HEK293 (cell line): ENCODE measurements around the gene RAB11B.

Experiments
- GFI1B ChIP-seq: fragments of 450-650 bp; formaldehyde crosslinking; IDR thresholded peaks from 2 replicates; pipeline ENCODE4 v1.5.1; 2016; ENCODE audit warnings: missing biosample characterization, missing genetic modification characterization
- KLF8 ChIP-seq: fragments of 450-650 bp; formaldehyde crosslinking; IDR thresholded peaks from 2 replicates; pipeline ENCODE4 v1.5.1; 2016; ENCODE audit warnings: missing biosample characterization, missing genetic modification characterization
- KLF9 ChIP-seq: fragments of 450-650 bp; formaldehyde crosslinking; IDR thresholded peaks from 2 replicates; pipeline ENCODE4 v1.5.1; 2016; ENCODE audit warnings: missing biosample characterization, missing genetic modification characterization, low read depth
- REST ChIP-seq: fragments of 450-650 bp; formaldehyde crosslinking; IDR thresholded peaks from 2 replicates; pipeline ENCODE4 v1.5.1; 2016; ENCODE audit warnings: missing biosample characterization, missing genetic modification characterization
- YY1 ChIP-seq: fragments of 450-650 bp; formaldehyde crosslinking; IDR thresholded peaks from 2 replicates; pipeline ENCODE4 v1.5.1; 2018; ENCODE audit warnings: missing biosample characterization, missing genetic modification characterization
- ZBTB7A ChIP-seq: fragments of 450-650 bp; formaldehyde crosslinking; IDR thresholded peaks from 2 replicates; pipeline ENCODE4 v1.5.1; 2016; ENCODE audit warnings: low read depth, missing biosample characterization, missing genetic modification characterization
- ZFP37 ChIP-seq: fragments of 450-650 bp; formaldehyde crosslinking; IDR thresholded peaks from 2 replicates; pipeline ENCODE4 v1.5.1; 2016; ENCODE audit warnings: missing biosample characterization, missing genetic modification characterization
- ZNF112 ChIP-seq: fragments of 450-650 bp; formaldehyde crosslinking; IDR thresholded peaks from 2 replicates; pipeline ENCODE4 v1.5.0; 2017; ENCODE audit warnings: missing biosample characterization, missing genetic modification characterization
- ZNF132 ChIP-seq: fragments of 450-650 bp; formaldehyde crosslinking; IDR thresholded peaks from 2 replicates; pipeline ENCODE4 v1.5.1; 2017; ENCODE audit warnings: missing biosample characterization, missing genetic modification characterization, borderline replicate concordance
- ZNF214 ChIP-seq: fragments of 450-650 bp; formaldehyde crosslinking; IDR thresholded peaks from 2 replicates; pipeline ENCODE4 v1.5.1; 2017; ENCODE audit warnings: missing biosample characterization, mild to moderate bottlenecking, missing genetic modification characterization, borderline replicate concordance
- ZNF23 ChIP-seq: fragments of 450-650 bp; formaldehyde crosslinking; IDR thresholded peaks from 2 replicates; pipeline ENCODE4 v1.5.1; 2016; ENCODE audit warnings: missing biosample characterization, missing genetic modification characterization, borderline replicate concordance
- ZNF266 ChIP-seq: fragments of 450-650 bp; formaldehyde crosslinking; IDR thresholded peaks from 2 replicates; pipeline ENCODE4 v1.5.1; 2016; ENCODE audit warnings: missing biosample characterization, missing genetic modification characterization, low read depth
- ZNF274 ChIP-seq, 2 experiments: fragments of 200-500 bp in 1 of 2; fragments of 450-650 bp in 1 of 2; sonication (Bioruptor generic) in 1 of 2; formaldehyde crosslinking in 1 of 2; IDR thresholded peaks; 2 replicates each; pipeline versions ENCODE4 v1.5.1 to v1.6.1; 2014 to 2016; ENCODE audit warnings: borderline replicate concordance in 1 of 2, inconsistent platforms in 1 of 2, low read length in 1 of 2, missing biosample characterization in 1 of 2, missing genetic modification characterization in 1 of 2
- ZNF280C ChIP-seq: fragments of 450-650 bp; formaldehyde crosslinking; IDR thresholded peaks from 2 replicates; pipeline ENCODE4 v1.5.1; 2016; ENCODE audit warnings: missing biosample characterization, missing genetic modification characterization
- ZNF335 ChIP-seq: fragments of 450-650 bp; formaldehyde crosslinking; conservative IDR thresholded peaks from 2 replicates; pipeline ENCODE4 v1.5.1; 2016; ENCODE audit warnings: missing biosample characterization, missing genetic modification characterization
- ZNF362 ChIP-seq: fragments of 450-650 bp; formaldehyde crosslinking; IDR thresholded peaks from 2 replicates; pipeline ENCODE4 v1.5.1; 2016; ENCODE audit warnings: missing biosample characterization, missing genetic modification characterization
- ZNF391 ChIP-seq: fragments of 450-650 bp; formaldehyde crosslinking; IDR thresholded peaks from 2 replicates; pipeline ENCODE4 v1.5.1; 2016; ENCODE audit warnings: low read depth, missing biosample characterization, missing genetic modification characterization, borderline replicate concordance
- ZNF404 ChIP-seq: fragments of 450-650 bp; formaldehyde crosslinking; IDR thresholded peaks from 2 replicates; pipeline ENCODE4 v1.5.1; 2017; ENCODE audit warnings: missing biosample characterization, missing genetic modification characterization
- ZNF48 ChIP-seq: fragments of 450-650 bp; formaldehyde crosslinking; IDR thresholded peaks from 2 replicates; pipeline ENCODE4 v1.5.1; 2016; ENCODE audit warnings: missing biosample characterization, missing genetic modification characterization
- ZNF549 ChIP-seq: fragments of 450-650 bp; IDR thresholded peaks from 2 replicates; pipeline ENCODE4 v1.5.1; 2018; ENCODE audit warnings: missing biosample characterization, missing genetic modification characterization, mild to moderate bottlenecking, inconsistent platforms, moderate library complexity
- ZNF610 ChIP-seq: fragments of 450-650 bp; formaldehyde crosslinking; IDR thresholded peaks from 2 replicates; pipeline ENCODE4 v1.5.1; 2016; ENCODE audit warnings: missing biosample characterization, missing genetic modification characterization, borderline replicate concordance
- ZNF623 ChIP-seq: fragments of 450-650 bp; formaldehyde crosslinking; IDR thresholded peaks from 2 replicates; pipeline ENCODE4 v1.5.1; 2016; ENCODE audit warnings: missing biosample characterization, missing genetic modification characterization
- ZNF660 ChIP-seq: fragments of 450-650 bp; IDR thresholded peaks from 2 replicates; pipeline ENCODE4 v1.5.1; 2018; ENCODE audit warnings: missing biosample characterization, mild to moderate bottlenecking, missing genetic modification characterization
- ZNF768 ChIP-seq: fragments of 450-650 bp; formaldehyde crosslinking; IDR thresholded peaks from 2 replicates; pipeline ENCODE4 v1.5.1; 2018; ENCODE audit warnings: missing biosample characterization, mild to moderate bottlenecking, missing genetic modification characterization
- ZNF785 ChIP-seq: fragments of 450-650 bp; formaldehyde crosslinking; IDR thresholded peaks from 2 replicates; pipeline ENCODE4 v1.5.1; 2016; ENCODE audit warnings: missing biosample characterization, missing genetic modification characterization
- ZNF791 ChIP-seq: fragments of 450-650 bp; formaldehyde crosslinking; IDR thresholded peaks from 2 replicates; pipeline ENCODE4 v1.5.1; 2016; ENCODE audit warnings: missing biosample characterization, missing genetic modification characterization
- ZNF837 ChIP-seq: fragments of 450-650 bp; formaldehyde crosslinking; IDR thresholded peaks from 2 replicates; pipeline ENCODE4 v1.5.1; 2016; ENCODE audit warnings: missing biosample characterization, missing genetic modification characterization
- TF ChIP-seq, protein P1 (sequence below): fragments of 450-650 bp; formaldehyde crosslinking; optimal IDR thresholded peaks from 2 replicates; pipeline ENCODE3; 2016; ENCODE audit warnings: missing biosample characterization, mild to moderate bottlenecking, missing genetic modification characterization
- TF ChIP-seq, protein P2 (sequence below): fragments of 450-650 bp; formaldehyde crosslinking; IDR thresholded peaks from 2 replicates; pipeline ENCODE4 v1.5.0; 2017; ENCODE audit warnings: missing biosample characterization, missing genetic modification characterization, borderline replicate concordance

The RAB11B gene

GRCh38 chr19:8412783-8413628, 22.8 kb downstream of the RAB11B start, which contains the start of gene MARCHF2 (continued):
- TF ChIP-seq ZNF362 (tag by site-specific recombination) (peak; percentile 80), KLF9 (tag by site-specific recombination) (peak; percentile 42; the same call in 1 of the 2 replicates), YY1 (tag by site-specific recombination) (no peak), ZNF623 (no peak), ZNF404 (tag by site-specific recombination) (no peak), ZNF274 (IDR thresholded peaks at IDR 0.05; ENCODE audit: low read length) (no peak), ZNF274 (tag by site-specific recombination; IDR thresholded peaks at IDR 0.05; ENCODE audit: borderline replicate concordance) (no peak), GFI1B (no peak), ZNF660 (tag by site-specific recombination) (peak; percentile 38; the same call in 1 of the 2 replicates), ZNF791 (tag by site-specific recombination) (no peak), ZNF23 (no peak; the same call in 1 of the 2 replicates), ZNF391 (tag by site-specific recombination) (0 out of 2 replicates have a peak, but pooled peaks have one; percentile 9), ZFP37 (tag by site-specific recombination) (no peak), ZNF610 (tag by site-specific recombination) (no peak), KLF8 (tag by site-specific recombination) (peak; percentile 62), ZNF48 (tag by site-specific recombination) (no peak), ZBTB7A (tag by site-specific recombination) (no peak), ZNF266 (tag by site-specific recombination) (no peak), ZNF214 (tag by site-specific recombination) (no peak), ZNF112 (tag by site-specific recombination) (no peak), ZNF768 (tag by site-specific recombination) (no peak), ZNF837 (no peak), REST (no peak), ZNF132 (tag by site-specific recombination) (no peak), ZNF280C (tag by site-specific recombination) (no peak), ZNF335 (tag by site-specific recombination) (no peak), ZNF549 (tag by site-specific recombination) (no peak), ZNF785 (tag by site-specific recombination) (no peak)
- TF ChIP-seq, protein P1, sequence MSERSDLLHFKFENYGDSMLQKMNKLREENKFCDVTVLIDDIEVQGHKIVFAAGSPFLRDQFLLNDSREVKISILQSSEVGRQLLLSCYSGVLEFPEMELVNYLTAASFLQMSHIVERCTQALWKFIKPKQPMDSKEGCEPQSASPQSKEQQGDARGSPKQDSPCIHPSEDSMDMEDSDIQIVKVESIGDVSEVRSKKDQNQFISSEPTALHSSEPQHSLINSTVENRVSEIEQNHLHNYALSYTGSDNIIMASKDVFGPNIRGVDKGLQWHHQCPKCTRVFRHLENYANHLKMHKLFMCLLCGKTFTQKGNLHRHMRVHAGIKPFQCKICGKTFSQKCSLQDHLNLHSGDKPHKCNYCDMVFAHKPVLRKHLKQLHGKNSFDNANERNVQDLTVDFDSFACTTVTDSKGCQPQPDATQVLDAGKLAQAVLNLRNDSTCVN (tag by site-specific recombination): peak; percentile 37
- TF ChIP-seq, protein P2, sequence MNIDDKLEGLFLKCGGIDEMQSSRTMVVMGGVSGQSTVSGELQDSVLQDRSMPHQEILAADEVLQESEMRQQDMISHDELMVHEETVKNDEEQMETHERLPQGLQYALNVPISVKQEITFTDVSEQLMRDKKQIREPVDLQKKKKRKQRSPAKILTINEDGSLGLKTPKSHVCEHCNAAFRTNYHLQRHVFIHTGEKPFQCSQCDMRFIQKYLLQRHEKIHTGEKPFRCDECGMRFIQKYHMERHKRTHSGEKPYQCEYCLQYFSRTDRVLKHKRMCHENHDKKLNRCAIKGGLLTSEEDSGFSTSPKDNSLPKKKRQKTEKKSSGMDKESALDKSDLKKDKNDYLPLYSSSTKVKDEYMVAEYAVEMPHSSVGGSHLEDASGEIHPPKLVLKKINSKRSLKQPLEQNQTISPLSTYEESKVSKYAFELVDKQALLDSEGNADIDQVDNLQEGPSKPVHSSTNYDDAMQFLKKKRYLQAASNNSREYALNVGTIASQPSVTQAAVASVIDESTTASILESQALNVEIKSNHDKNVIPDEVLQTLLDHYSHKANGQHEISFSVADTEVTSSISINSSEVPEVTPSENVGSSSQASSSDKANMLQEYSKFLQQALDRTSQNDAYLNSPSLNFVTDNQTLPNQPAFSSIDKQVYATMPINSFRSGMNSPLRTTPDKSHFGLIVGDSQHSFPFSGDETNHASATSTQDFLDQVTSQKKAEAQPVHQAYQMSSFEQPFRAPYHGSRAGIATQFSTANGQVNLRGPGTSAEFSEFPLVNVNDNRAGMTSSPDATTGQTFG: no peak
